T-helper 2 cell (primary cell): Measurements from ENCODE around the gene EML6.
"Not testable (repeated sequence)": the region's sequence is repeated elsewhere in the genome, so short reads cannot be mapped to it uniquely, and the experiment has no call there.

Experiments used
- DNase-seq, 5 experiments: peaks; one replicate each; pipeline versions ENCODE4 v3.0.0 to v3.0.0-alpha.2; 2012 to 2022

The EML6 gene

GRCh38 chr2:54805255-54805654 is 81.8 kb downstream of the EML6 start:
- DNase-seq = no peak

GRCh38 chr2:54806975-54807374 is 83.5 kb downstream of the EML6 start:
- DNase-seq = no peak

- DNase-seq = no peak
These were observed 85.2 kb downstream of the EML6 start for GRCh38 chr2:54808661-54809060.

GRCh38 chr2:54809819-54810218 is 86.4 kb downstream of the EML6 start:
- no peak for DNase-seq

- no peak for DNase-seq
These were observed 86.8 kb downstream of the EML6 start for GRCh38 chr2:54810246-54810645.

- no peak for DNase-seq
These were observed 90.1 kb downstream of the EML6 start for GRCh38 chr2:54813584-54813983.

- no peak for DNase-seq
These were observed 91.1 kb downstream of the EML6 start for GRCh38 chr2:54814389-54815147.

GRCh38 chr2:54815148-54815539 is 91.7 kb downstream of the EML6 start:
- DNase-seq = no peak

GRCh38 chr2:54818226-54818625 is 94.8 kb downstream of the EML6 start:
- no peak for DNase-seq

- DNase-seq = no peak
These were observed 97.1 kb downstream of the EML6 start for GRCh38 chr2:54820558-54820957.

GRCh38 chr2:54824567-54824966 is 101.1 kb downstream of the EML6 start:
- DNase-seq = no peak

GRCh38 chr2:54830546-54830945 is 107.1 kb downstream of the EML6 start:
- DNase-seq = no peak

- no peak for DNase-seq
These were observed 108.0 kb downstream of the EML6 start for GRCh38 chr2:54831480-54831879.

GRCh38 chr2:54834721-54835120 is 111.3 kb downstream of the EML6 start:
- DNase-seq = no peak

GRCh38 chr2:54836477-54836876 is 113.0 kb downstream of the EML6 start:
- no peak for DNase-seq

GRCh38 chr2:54838585-54839035 is 115.1 kb downstream of the EML6 start:
- DNase-seq = peak in 4 of 5 experiments; percentile 20 to 67 (median 35)

- DNase-seq = no peak
These were observed 116.2 kb downstream of the EML6 start for GRCh38 chr2:54839461-54840255.

- DNase-seq = no peak
These were observed 117.4 kb downstream of the EML6 start for GRCh38 chr2:54840559-54841468.

- not testable (repeated sequence) for DNase-seq
These were observed 118.0 kb downstream of the EML6 start for GRCh38 chr2:54841500-54841899.

GRCh38 chr2:54845094-54845493 is 121.6 kb downstream of the EML6 start:
- DNase-seq = no peak

- no peak for DNase-seq
These were observed 122.1 kb downstream of the EML6 start for GRCh38 chr2:54845514-54845913.

- DNase-seq = no peak
These were observed 127.0 kb downstream of the EML6 start for GRCh38 chr2:54850171-54851122.
